HepG2 (cell line): ENCODE data around the gene PPIL6. TPM values are rescaled to one million over a fixed set of nuclear protein-coding genes. Genes with fewer than 3 reads are reported as not detected.
A peak's percentile ranks its signal among the peaks of the same experiment; 100 is the strongest.

Source experiments
- ARNTL ChIP-seq: sonication (generic); formaldehyde crosslinking; IDR thresholded peaks from 2 replicates; pipeline ENCODE4 v1.4.0; 2020; ENCODE audit warnings: mild to moderate bottlenecking, missing genetic modification reagents
- CCAR2 ChIP-seq: fragments of 200-400 bp; formaldehyde crosslinking; optimal IDR thresholded peaks from 2 replicates; pipeline ENCODE3; 2018; ENCODE audit warnings: low read depth, mild to moderate bottlenecking, low read length, moderate library complexity
- HNF4A ChIP-seq: sonication (generic); formaldehyde crosslinking; IDR thresholded peaks from 2 replicates; pipeline ENCODE4 v1.4.0; 2020; ENCODE audit warnings: missing genetic modification reagents
- KLF9 ChIP-seq: IDR thresholded peaks from 2 replicates; pipeline ENCODE4 v1.6.1; 2016; ENCODE audit warnings: low read depth
- MATR3 ChIP-seq: sonication (generic); formaldehyde crosslinking; IDR thresholded peaks from 2 replicates; pipeline ENCODE4 v1.4.0; 2020; ENCODE audit warnings: missing genetic modification reagents
- MIER2 ChIP-seq: IDR thresholded peaks from 2 replicates; pipeline ENCODE4 v1.6.1; 2016; ENCODE audit warnings: missing biosample characterization, missing genetic modification reagents
- MTF2 ChIP-seq: sonication (generic); formaldehyde crosslinking; IDR thresholded peaks from 2 replicates; pipeline ENCODE4 v1.5.0; 2020; ENCODE audit warnings: missing genetic modification reagents, borderline replicate concordance
- NFE2 ChIP-seq: sonication (generic); formaldehyde crosslinking; IDR thresholded peaks from 2 replicates; pipeline ENCODE4 v1.4.0; 2020; ENCODE audit warnings: missing genetic modification reagents
- POLR2AphosphoS2 ChIP-seq: IDR thresholded peaks from 2 replicates; pipeline ENCODE4 v1.6.1; 2011; ENCODE audit warnings: low read depth, low read length, improper control_type of control experiment
- SOX13 ChIP-seq, 3 experiments: fragments of 450-650 bp in 1 of 3; sonication (generic) in 1 of 3; formaldehyde crosslinking in 1 of 3; IDR thresholded peaks in 2 of 3; conservative IDR thresholded peaks in 1 of 3; 2 replicates each; pipeline versions ENCODE4 v1.5.0 to v1.6.1; 2016 to 2020; ENCODE audit warnings: antibody characterized with exemption in 1 of 3, mild to moderate bottlenecking in 1 of 3, missing compliant biosample characterization in 1 of 3, missing genetic modification reagents in 1 of 3, moderate library complexity in 1 of 3
- SRSF4 ChIP-seq: fragments of 200-400 bp; formaldehyde crosslinking; IDR thresholded peaks from one replicate; pipeline ENCODE4 v1.6.1; 2018; ENCODE audit warnings: mild to moderate bottlenecking, low read depth, low read length, moderate library complexity; ENCODE audit not compliant: poor library complexity, severe bottlenecking
- SYNCRIP ChIP-seq: fragments of 200-400 bp; formaldehyde crosslinking; IDR thresholded peaks from 2 replicates; pipeline ENCODE4 v1.6.1; 2018; ENCODE audit warnings: mild to moderate bottlenecking, low read depth, low read length; ENCODE audit not compliant: insufficient read depth
- TARDBP ChIP-seq: sonication (generic); formaldehyde crosslinking; IDR thresholded peaks from 2 replicates; pipeline ENCODE4 v1.8.0; 2022; ENCODE audit warnings: mild to moderate bottlenecking, missing genetic modification reagents
- ZBTB3 ChIP-seq: sonication (generic); formaldehyde crosslinking; IDR thresholded peaks from 2 replicates; pipeline ENCODE4 v1.4.0; 2020; ENCODE audit warnings: low read depth, mild to moderate bottlenecking, moderate library complexity, missing genetic modification reagents, borderline replicate concordance
- ZFP90 ChIP-seq: sonication (generic); formaldehyde crosslinking; IDR thresholded peaks from 2 replicates; pipeline ENCODE4 v1.8.0; 2022; ENCODE audit warnings: missing genetic modification reagents, mild to moderate bottlenecking, inconsistent platforms, borderline replicate concordance
- ZNF34 ChIP-seq: sonication (generic); formaldehyde crosslinking; IDR thresholded peaks from 2 replicates; pipeline ENCODE4 v1.4.0; 2020; ENCODE audit warnings: mild to moderate bottlenecking, missing genetic modification reagents, borderline replicate concordance
- ZNF501 ChIP-seq: sonication (generic); formaldehyde crosslinking; IDR thresholded peaks from 2 replicates; pipeline ENCODE4 v1.5.1; 2020; ENCODE audit warnings: mild to moderate bottlenecking, moderate library complexity, missing genetic modification reagents
- ZNF550 ChIP-seq: sonication (generic); formaldehyde crosslinking; IDR thresholded peaks from 2 replicates; pipeline ENCODE4 v1.4.0; 2020; ENCODE audit warnings: mild to moderate bottlenecking, missing genetic modification reagents, borderline replicate concordance
- ZNF552 ChIP-seq: sonication (generic); formaldehyde crosslinking; IDR thresholded peaks from 2 replicates; pipeline ENCODE4 v1.9.0; 2022; ENCODE audit warnings: missing genetic modification reagents, mild to moderate bottlenecking, borderline replicate concordance
- ZNF616 ChIP-seq: sonication (generic); formaldehyde crosslinking; IDR thresholded peaks from 2 replicates; pipeline ENCODE4 v1.5.0; 2020; ENCODE audit warnings: low read depth, mild to moderate bottlenecking, missing genetic modification reagents
- ZZZ3 ChIP-seq: sonication (generic); formaldehyde crosslinking; IDR thresholded peaks from 2 replicates; pipeline ENCODE4 v1.4.0; 2020; ENCODE audit warnings: missing genetic modification reagents, mild to moderate bottlenecking, borderline replicate concordance
- polyA plus RNA-seq, 8 experiments: library from polyadenylated mRNA; depleted of rRNA in 3 of 8; stranded (reverse) in 7 of 8; unstranded in 1 of 8; fragments of >200 nt; fragmentation: Illumina TruSeq in 4 of 8; extraction: Trizol in 4 of 8; gene quantifications; 2 replicates each; pipeline versions ENCODE4 v1.2.1 to v1.2.3, GENCODE V29; 2011 to 2016; ENCODE audit warnings: low read depth in 4 of 8, missing spikeins in 1 of 8, mixed read lengths in 1 of 8; ENCODE audit not compliant: insufficient read depth in 1 of 8
- total RNA-seq, 5 experiments: library from RNA; depleted of rRNA; stranded (reverse); fragments of >200 nt; fragmentation: Illumina TruSeq; extraction: Trizol; gene quantifications; 2 replicates each; pipeline ENCODE4 v1.2.3, GENCODE V29; 2016; ENCODE audit warnings: low read depth in 1 of 5
- TF ChIP-seq, protein P1 (sequence below): sonication (generic); formaldehyde crosslinking; IDR thresholded peaks from 2 replicates; pipeline ENCODE4 v1.5.0; 2020; ENCODE audit warnings: mild to moderate bottlenecking, missing genetic modification reagents
- TF ChIP-seq, protein P2 (sequence below): sonication (generic); formaldehyde crosslinking; IDR thresholded peaks from 2 replicates; pipeline ENCODE4 v1.4.0; 2020; ENCODE audit warnings: mild to moderate bottlenecking, missing genetic modification reagents, borderline replicate concordance
- TF ChIP-seq, protein P3 (sequence below): sonication (generic); formaldehyde crosslinking; IDR thresholded peaks from 2 replicates; pipeline ENCODE4 v1.4.0; 2020; ENCODE audit warnings: missing genetic modification reagents
- TF ChIP-seq, protein P4 (sequence below): sonication (generic); formaldehyde crosslinking; IDR thresholded peaks from 2 replicates; pipeline ENCODE4 v1.4.0; 2020; ENCODE audit warnings: mild to moderate bottlenecking, missing genetic modification reagents

Gene PPIL6
- total and polyA plus RNA-seq, 2 of the 13 experiments (the other 11 are each of a cell fraction or from before 2014, with no cell fraction given), result 0.22 to 0.46 TPM

DNA sequence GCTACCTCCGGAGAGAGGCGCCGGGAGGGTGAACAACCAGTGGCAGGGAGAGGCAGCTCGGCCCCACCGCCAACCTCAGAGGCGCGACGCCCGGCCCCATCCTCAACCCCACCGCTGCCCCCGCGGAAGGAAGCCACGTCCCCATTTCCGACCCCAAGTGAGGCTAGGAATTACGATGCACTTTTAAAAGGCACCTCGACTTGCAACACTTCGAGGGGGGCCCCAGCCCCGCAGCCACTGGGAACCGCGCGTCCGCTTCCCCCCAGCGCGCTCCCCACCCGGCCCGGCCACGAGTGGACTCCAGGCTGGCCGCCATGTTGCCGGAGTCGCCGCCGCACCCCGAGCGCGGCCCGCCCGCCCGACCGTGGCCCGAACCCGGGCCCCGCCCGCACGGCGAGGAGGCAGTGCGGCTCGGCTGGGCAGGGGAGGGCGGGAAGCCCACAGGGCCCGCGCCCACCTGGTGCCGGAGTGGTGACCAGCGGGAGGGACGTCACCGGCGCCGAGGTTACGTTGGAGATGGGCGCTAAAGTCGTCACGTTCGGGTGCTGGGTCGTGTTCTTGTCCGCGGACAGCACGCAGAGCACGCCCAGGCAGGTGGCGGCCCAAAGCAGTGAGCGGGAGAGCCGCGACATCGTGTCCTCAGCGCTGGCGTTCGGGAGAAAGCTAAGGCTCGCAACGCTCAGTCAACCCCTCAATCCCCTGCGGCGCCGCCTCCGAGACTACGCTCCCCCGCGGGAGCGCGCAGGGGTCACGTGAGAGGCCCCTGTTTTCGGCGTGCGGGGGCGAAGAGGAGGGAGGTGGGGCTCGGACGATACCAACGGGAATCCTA, 58.5 kb downstream of the PPIL6 start, which contains the start of gene CD164 (continued):
- TF ChIP-seq ZZZ3 (no peak), ZFP90 (CRISPR knock-in tag) (no peak; the same call in 1 of the 2 replicates), MTF2 (no peak), NFE2 (CRISPR knock-in tag) (no peak), ZNF616 (CRISPR knock-in tag) (0 out of 2 replicates have a peak, but pooled peaks have one; percentile 35), MIER2 (CRISPR knock-in tag) (no peak), SYNCRIP (no peak), ARNTL (peak; percentile 89; the same call in 1 of the 2 replicates), ZNF34 (no peak), MATR3 (CRISPR knock-in tag) (no peak), KLF9 (CRISPR knock-in tag) (no peak), SOX13 (IDR thresholded peaks at IDR 0.05) (no peak), SOX13 (CRISPR knock-in tag; conservative IDR thresholded peaks at IDR 0.05 in 1 of 2, IDR thresholded peaks at IDR 0.05 in 1 of 2) (peak in 1 of 2 experiments; percentile 64; a peak in 2 of 4 replicates), SRSF4 (no peak), ZNF550 (CRISPR knock-in tag) (no peak), ZNF501 (no peak), ZNF552 (CRISPR knock-in tag) (no peak), TARDBP (0 out of 2 replicates have a peak, but pooled peaks have one; percentile 14), POLR2AphosphoS2 (no peak; the same call in 1 of the 2 replicates), HNF4A (peak; percentile 4; the same call in 1 of the 2 replicates), CCAR2 (no peak), ZBTB3 (CRISPR knock-in tag) (no peak)
- TF ChIP-seq, protein P1, sequence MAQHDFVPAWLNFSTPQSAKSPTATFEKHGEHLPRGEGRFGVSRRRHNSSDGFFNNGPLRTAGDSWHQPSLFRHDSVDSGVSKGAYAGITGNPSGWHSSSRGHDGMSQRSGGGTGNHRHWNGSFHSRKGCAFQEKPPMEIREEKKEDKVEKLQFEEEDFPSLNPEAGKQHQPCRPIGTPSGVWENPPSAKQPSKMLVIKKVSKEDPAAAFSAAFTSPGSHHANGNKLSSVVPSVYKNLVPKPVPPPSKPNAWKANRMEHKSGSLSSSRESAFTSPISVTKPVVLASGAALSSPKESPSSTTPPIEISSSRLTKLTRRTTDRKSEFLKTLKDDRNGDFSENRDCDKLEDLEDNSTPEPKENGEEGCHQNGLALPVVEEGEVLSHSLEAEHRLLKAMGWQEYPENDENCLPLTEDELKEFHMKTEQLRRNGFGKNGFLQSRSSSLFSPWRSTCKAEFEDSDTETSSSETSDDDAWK (CRISPR knock-in tag), result no peak
- TF ChIP-seq, protein P2, sequence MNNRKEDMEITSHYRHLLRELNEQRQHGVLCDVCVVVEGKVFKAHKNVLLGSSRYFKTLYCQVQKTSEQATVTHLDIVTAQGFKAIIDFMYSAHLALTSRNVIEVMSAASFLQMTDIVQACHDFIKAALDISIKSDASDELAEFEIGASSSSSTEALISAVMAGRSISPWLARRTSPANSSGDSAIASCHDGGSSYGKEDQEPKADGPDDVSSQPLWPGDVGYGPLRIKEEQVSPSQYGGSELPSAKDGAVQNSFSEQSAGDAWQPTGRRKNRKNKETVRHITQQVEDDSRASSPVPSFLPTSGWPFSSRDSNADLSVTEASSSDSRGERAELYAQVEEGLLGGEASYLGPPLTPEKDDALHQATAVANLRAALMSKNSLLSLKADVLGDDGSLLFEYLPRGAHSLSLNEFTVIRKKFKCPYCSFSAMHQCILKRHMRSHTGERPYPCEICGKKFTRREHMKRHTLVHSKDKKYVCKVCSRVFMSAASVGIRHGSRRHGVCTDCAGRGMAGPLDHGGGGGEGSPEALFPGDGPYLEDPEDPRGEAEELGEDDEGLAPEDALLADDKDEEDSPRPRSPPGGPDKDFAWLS (CRISPR knock-in tag), result no peak
- TF ChIP-seq, protein P3, sequence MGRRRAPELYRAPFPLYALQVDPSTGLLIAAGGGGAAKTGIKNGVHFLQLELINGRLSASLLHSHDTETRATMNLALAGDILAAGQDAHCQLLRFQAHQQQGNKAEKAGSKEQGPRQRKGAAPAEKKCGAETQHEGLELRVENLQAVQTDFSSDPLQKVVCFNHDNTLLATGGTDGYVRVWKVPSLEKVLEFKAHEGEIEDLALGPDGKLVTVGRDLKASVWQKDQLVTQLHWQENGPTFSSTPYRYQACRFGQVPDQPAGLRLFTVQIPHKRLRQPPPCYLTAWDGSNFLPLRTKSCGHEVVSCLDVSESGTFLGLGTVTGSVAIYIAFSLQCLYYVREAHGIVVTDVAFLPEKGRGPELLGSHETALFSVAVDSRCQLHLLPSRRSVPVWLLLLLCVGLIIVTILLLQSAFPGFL (CRISPR knock-in tag), result no peak
- TF ChIP-seq, protein P4, sequence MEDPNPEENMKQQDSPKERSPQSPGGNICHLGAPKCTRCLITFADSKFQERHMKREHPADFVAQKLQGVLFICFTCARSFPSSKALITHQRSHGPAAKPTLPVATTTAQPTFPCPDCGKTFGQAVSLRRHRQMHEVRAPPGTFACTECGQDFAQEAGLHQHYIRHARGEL, result no peak
